PFSK-1 (cell line): ENCODE data around the gene UBE4B.

Experiments used
- FOXP2 ChIP-seq: optimal IDR thresholded peaks from 2 replicates; pipeline ENCODE3; 2011; ENCODE audit warnings: borderline replicate concordance, control low read depth, inconsistent platforms; ENCODE audit not compliant: insufficient read depth; ENCODE audit errors: extremely low read length, extremely low read depth
- POLR2AphosphoS5 ChIP-seq: IDR thresholded peaks from 2 replicates; pipeline ENCODE4 v1.6.1; 2012; ENCODE audit warnings: low read depth, mild to moderate bottlenecking, control low read depth, low read length, moderate library complexity
- REST ChIP-seq, 2 experiments: IDR thresholded peaks; 2 replicates each; pipeline versions ENCODE4 v1.6.1 to v1.8.0; 2011 to 2012; ENCODE audit warnings: low read depth in 2 of 2, low read length in 2 of 2, control low read depth in 1 of 2, inconsistent platforms in 1 of 2, mild to moderate bottlenecking in 1 of 2, moderate library complexity in 1 of 2; ENCODE audit not compliant: insufficient read depth in 1 of 2
- SIN3A ChIP-seq: IDR thresholded peaks from 2 replicates; pipeline ENCODE4 v1.6.1; 2012; ENCODE audit warnings: mild to moderate bottlenecking, low read length, moderate library complexity, borderline replicate concordance; ENCODE audit not compliant: insufficient read depth
- TAF1 ChIP-seq: IDR thresholded peaks from 2 replicates; pipeline ENCODE4 v1.6.1; 2012; ENCODE audit warnings: low read length, control low read depth, borderline replicate concordance; ENCODE audit not compliant: insufficient read depth

UBE4B gene

GRCh38 chr1:10106756-10107475 is 74.2 kb downstream of the UBE4B start:
- TF ChIP-seq FOXP2 (no peak), POLR2AphosphoS5 (no peak), TAF1 (no peak), REST (IDR thresholded peaks at IDR 0.05; ENCODE audit: insufficient read depth in 1 of 2, low read depth in 2 of 2, low read length in 2 of 2) (no peak), SIN3A (no peak)

GRCh38 chr1:10108134-10108663 is 75.4 kb downstream of the UBE4B start:
- no peak for TF ChIP-seq REST (IDR thresholded peaks at IDR 0.05; ENCODE audit: insufficient read depth in 1 of 2, low read depth in 2 of 2, low read length in 2 of 2)
- TF ChIP-seq SIN3A = no peak
- TF ChIP-seq FOXP2 = no peak
- no peak for TF ChIP-seq TAF1
- no peak for TF ChIP-seq POLR2AphosphoS5

- no peak for TF ChIP-seq TAF1
- no peak for TF ChIP-seq FOXP2
- TF ChIP-seq POLR2AphosphoS5 = no peak
- no peak for TF ChIP-seq SIN3A
- TF ChIP-seq REST (IDR thresholded peaks at IDR 0.05; ENCODE audit: insufficient read depth in 1 of 2, low read depth in 2 of 2, low read length in 2 of 2) = no peak
Observed at GRCh38 chr1:10108948-10109708, 76.4 kb downstream of the UBE4B start.

- TF ChIP-seq FOXP2 (no peak), SIN3A (no peak), POLR2AphosphoS5 (no peak)
Observed at GRCh38 chr1:10113501-10113900, 80.7 kb downstream of the UBE4B start.

- no peak for TF ChIP-seq TAF1
Observed at GRCh38 chr1:10114746-10115145, 82.0 kb downstream of the UBE4B start.

- TF ChIP-seq FOXP2 (no peak), TAF1 (no peak), SIN3A (no peak), REST (IDR thresholded peaks at IDR 0.05; ENCODE audit: insufficient read depth in 1 of 2, low read depth in 2 of 2, low read length in 2 of 2) (no peak), POLR2AphosphoS5 (no peak)
Observed at GRCh38 chr1:10117132-10117531, 84.4 kb downstream of the UBE4B start.
